Measurements from ENCODE around the gene XRCC2.
"Not testable (repeated sequence)": the region's sequence is repeated elsewhere in the genome, so short reads cannot be mapped to it uniquely, and the experiment has no call there.

XRCC2 gene

GRCh38 chr7:152675759-152676636, at the start of gene XRCC2:
XRCC2 (minus strand) TSS chr7:152676141; CDS start chr7:152676079, 62 bp downstream.
- peak; percentile 89 to 98 (median 94) for DNase-seq (ENCODE audit: low read depth in 4 of 4, low spot score in 1 of 4)

- DNase-seq (ENCODE audit: low read depth in 4 of 4, low spot score in 1 of 4): no peak
Measured at GRCh38 chr7:152723364-152723763, 47.4 kb upstream of the XRCC2 start.

GRCh38 chr7:152712412-152713042, 36.6 kb upstream of the XRCC2 start:
- not testable (repeated sequence) for DNase-seq (ENCODE audit: low read depth in 4 of 4, low spot score in 1 of 4)

GRCh38 chr7:152711444-152711944, 35.6 kb upstream of the XRCC2 start:
- no peak for DNase-seq (ENCODE audit: low read depth in 4 of 4, low spot score in 1 of 4)

DNA sequence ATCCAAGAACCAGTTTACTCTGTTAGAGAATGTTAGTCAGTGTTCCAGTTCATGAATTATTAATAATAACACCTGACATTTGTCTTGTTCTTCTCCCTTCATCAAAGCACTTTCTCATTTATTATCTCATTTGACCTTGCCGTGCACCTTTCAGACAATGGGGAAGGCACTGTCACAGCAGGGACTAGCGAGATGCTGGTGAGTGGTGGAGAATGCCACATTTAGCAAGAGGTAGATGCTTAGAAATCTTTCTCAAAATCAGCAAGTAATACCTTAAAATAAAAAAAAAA, 34.2 kb upstream of the XRCC2 start:
- no peak for DNase-seq (ENCODE audit: low read depth in 4 of 4, low spot score in 1 of 4)

GRCh38 chr7:152709287-152710152, 33.6 kb upstream of the XRCC2 start:
- no peak for DNase-seq (ENCODE audit: low read depth in 4 of 4, low spot score in 1 of 4)

DNA sequence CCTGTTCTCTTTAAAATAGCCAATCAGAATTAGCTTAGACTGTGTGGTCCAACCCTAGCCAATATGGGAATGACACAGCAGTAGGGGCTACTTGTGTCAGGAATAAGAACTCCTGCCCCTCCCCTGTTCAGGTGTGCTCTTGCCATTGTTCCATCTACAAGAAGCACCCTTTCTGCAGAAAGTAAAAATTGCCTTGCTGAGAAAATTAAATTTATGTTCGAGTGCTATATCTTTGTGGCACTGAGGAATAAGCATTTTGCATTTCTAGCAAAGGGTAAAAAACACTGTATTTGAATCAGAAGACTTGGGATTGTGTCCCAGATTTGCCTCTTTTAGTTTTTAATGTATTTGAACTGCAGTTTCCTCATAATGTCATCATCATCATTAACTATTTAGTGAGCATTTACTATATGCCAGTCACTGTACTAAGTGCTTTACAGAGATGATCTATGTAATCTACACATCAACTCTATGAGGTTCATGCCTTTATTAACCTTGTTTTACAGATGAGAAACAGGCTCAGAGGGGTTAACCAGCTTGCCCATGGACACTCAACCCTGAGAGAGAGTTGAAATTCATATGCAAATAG, 28.9 kb upstream of the XRCC2 start:
- no peak for DNase-seq (ENCODE audit: low read depth in 4 of 4, low spot score in 1 of 4)

GRCh38 chr7:152699079-152699478, 23.1 kb upstream of the XRCC2 start:
- DNase-seq (ENCODE audit: low read depth in 4 of 4, low spot score in 1 of 4): no peak

DNA sequence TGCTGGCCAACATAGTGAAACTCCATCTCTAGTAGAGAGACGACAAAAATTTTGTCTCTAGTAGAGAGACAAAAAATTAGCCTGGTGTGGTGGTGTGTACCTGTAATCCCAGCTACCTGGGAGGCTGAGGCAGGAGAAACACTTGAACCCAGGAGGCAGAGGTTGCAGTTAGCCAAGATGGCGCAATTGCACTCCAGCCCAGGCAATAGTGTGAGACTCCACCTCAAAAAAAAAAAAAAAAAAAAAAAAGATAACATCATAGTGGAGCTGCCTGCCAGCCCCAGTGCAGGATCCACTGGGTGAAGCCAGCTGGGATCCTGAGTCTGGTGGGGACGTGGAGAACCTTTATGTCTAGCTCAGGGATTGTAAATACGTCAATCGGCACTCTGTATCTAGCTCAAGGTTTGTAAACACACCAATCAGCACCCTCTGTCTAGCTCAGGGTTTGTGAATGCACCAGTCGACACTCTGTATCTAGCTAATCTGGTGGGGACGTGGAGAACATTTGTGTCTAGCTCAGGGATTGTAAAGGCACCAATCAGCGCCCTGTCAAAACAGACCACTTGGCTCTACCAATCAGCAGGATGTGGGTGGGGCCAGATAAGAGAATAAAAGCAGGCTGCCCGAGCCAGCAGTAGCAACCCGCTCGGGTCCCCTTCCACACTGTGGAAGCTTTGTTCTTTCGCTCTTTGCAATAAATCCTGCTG, 21.5 kb upstream of the XRCC2 start:
- not testable (repeated sequence) for DNase-seq (ENCODE audit: low read depth in 4 of 4, low spot score in 1 of 4)

DNA sequence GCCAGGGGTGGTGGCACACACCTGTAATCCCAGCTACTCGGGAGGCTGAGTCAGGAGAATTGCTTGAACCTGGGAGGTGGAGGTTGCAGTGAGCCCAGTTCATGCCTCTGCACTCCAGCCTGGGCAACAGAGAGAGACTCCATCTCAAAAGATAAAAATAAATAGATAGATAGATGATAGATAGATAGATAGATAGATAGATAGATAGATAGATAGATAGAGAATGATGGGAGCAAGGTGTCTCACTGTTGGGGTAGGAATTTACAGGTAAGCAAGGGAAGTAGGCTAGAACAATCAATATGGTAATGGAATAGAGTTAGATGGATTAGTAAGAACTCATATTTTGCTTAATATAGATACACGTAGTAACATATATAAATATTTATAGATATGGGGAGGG, 16.3 kb upstream of the XRCC2 start:
- DNase-seq (ENCODE audit: low read depth in 4 of 4, low spot score in 1 of 4): not testable (repeated sequence)

GRCh38 chr7:152683297-152683696, 7.4 kb upstream of the XRCC2 start:
- no peak for DNase-seq (ENCODE audit: low read depth in 4 of 4, low spot score in 1 of 4)

GRCh38 chr7:152677808-152678670, 2.1 kb upstream of the XRCC2 start:
- DNase-seq (ENCODE audit: low read depth in 4 of 4, low spot score in 1 of 4): no peak

GRCh38 chr7:152674860-152675758, 832 bp downstream of the XRCC2 start:
- peak in 1 of 4 experiments; percentile 0 for DNase-seq (ENCODE audit: low read depth in 4 of 4, low spot score in 1 of 4)

DNA sequence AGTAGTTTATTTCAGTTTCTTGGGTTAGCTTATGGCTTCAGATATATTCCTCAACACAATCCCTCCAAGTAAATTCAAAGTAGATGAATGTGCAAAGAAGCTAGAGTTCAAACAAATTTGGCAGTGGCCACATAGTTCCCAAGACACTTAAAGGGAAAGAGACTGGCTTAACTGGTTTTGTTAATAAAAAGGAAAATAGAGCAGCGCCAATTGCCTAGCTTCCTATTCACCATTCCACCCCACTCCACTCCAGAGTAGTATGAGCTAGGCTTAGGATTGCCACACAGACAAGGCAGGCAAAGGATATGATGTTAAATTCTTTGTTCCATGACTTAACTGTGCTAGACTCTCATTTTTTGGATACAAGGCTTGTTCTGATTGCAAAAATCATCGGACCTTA, 2.0 kb downstream of the XRCC2 start:
- DNase-seq (ENCODE audit: low read depth in 4 of 4, low spot score in 1 of 4): no peak

- no peak for DNase-seq (ENCODE audit: low read depth in 4 of 4, low spot score in 1 of 4)
Measured at GRCh38 chr7:152672626-152673025, 3.3 kb downstream of the XRCC2 start.

- DNase-seq (ENCODE audit: low read depth in 4 of 4, low spot score in 1 of 4): no peak
Measured at GRCh38 chr7:152669758-152670157, 6.2 kb downstream of the XRCC2 start.

DNA sequence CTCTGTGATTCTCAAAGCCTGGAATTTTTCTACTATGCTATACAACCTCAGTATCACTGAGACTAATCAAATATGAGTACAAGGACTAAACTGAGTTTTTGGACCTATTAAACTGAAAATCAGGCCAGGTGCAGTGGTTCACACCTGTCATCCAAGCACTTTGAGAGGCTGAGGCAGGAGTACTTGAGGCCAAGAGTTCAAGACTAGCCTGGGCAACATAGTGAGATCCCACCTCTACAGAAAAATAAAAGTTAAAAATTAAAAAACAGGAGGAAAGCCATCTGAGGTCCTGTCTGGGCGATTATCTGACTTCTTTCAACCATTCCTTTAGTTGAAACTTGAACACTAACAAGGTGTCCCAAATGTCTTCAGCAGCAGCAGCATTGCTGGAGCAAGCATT, 7.0 kb downstream of the XRCC2 start:
- DNase-seq (ENCODE audit: low read depth in 4 of 4, low spot score in 1 of 4): no peak

GRCh38 chr7:152667958-152668357, 8.0 kb downstream of the XRCC2 start:
- DNase-seq (ENCODE audit: low read depth in 4 of 4, low spot score in 1 of 4): no peak

- no peak for DNase-seq (ENCODE audit: low read depth in 4 of 4, low spot score in 1 of 4)
Measured at GRCh38 chr7:152666078-152666477, 9.9 kb downstream of the XRCC2 start.
